ENCODE results near the gene OSBPL3. TPM values are rescaled to one million over a fixed set of nuclear protein-coding genes. Genes with fewer than 3 reads are reported as not detected.

OSBPL3 gene
- total and polyA plus RNA-seq, 10 donors: 10.3 to 33.9 (median 26.8) TPM

DNA sequence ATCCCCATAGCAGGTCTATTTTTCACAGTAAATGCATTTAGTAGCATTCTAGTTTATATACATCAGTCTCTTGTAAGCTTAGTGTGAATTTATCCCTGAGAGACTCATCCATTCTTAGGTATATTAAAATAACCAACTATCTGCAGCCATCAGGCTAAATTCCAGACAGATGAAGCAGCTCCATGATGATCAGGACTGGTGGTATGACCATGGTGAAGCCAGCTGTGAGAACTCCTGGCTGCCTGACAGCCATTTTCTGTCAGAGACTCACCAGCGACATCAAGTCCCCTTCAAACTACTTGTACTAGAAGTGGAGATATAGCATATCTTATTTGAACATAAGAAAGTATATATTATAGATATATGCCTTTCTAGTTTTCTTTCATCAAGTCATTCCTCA lies 152.4 kb downstream of the OSBPL3 start:
- TF ChIP-seq, protein P1, sequence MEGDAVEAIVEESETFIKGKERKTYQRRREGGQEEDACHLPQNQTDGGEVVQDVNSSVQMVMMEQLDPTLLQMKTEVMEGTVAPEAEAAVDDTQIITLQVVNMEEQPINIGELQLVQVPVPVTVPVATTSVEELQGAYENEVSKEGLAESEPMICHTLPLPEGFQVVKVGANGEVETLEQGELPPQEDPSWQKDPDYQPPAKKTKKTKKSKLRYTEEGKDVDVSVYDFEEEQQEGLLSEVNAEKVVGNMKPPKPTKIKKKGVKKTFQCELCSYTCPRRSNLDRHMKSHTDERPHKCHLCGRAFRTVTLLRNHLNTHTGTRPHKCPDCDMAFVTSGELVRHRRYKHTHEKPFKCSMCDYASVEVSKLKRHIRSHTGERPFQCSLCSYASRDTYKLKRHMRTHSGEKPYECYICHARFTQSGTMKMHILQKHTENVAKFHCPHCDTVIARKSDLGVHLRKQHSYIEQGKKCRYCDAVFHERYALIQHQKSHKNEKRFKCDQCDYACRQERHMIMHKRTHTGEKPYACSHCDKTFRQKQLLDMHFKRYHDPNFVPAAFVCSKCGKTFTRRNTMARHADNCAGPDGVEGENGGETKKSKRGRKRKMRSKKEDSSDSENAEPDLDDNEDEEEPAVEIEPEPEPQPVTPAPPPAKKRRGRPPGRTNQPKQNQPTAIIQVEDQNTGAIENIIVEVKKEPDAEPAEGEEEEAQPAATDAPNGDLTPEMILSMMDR (IDR thresholded peaks at IDR 0.05 in 8 of 11, conservative IDR thresholded peaks at IDR 0.05 in 3 of 11): no peak
- TF ChIP-seq POLR2AphosphoS5 (IDR thresholded peaks at IDR 0.05) (no peak), POLR2A (IDR thresholded peaks at IDR 0.05) (no peak)
- peaks cover 6 to 61% (median 31%) of the 10 kb centered on the region in 6 donors for H3K4me1 ChIP-seq
- intact Hi-C loops (cut with DNase I; ENCODE audit: low total_unique reads): no loop called here

DNA sequence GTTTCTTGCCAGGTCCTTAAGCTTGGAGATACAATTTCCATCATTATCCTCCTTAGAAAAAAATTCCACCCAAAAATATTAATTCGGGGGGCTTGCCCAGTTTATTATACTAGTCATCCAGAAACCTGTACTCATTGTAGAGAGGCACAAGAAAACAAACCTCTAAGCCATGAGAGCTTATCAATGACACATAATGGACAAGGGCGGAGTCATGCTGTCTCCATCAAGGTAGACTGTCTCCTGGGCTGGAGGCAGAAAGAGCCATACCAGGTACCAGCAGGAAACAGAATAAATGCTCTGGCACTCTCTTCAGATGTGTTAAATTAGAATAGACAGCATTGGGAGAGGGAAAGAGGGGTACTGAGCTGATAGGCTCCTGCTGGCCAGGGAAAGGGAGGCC lies 153.0 kb downstream of the OSBPL3 start:
- Histone ChIP-seq H3K9me3 (no peaks in the 10 kb centered on the region), H3K4me3 (no peak overlapping the region), H3K27ac (peak overlapping the region in 3 of 8 donors; percentile 4 to 52 (median 43)), H3K27me3 (replicated peaks in 1 of 7) (no peaks in the 10 kb centered on the region), H3K36me3 (peaks cover 0 to 24% (median 0%) of the 10 kb centered on the region in 6 donors), H3K4me1 (peaks cover 6 to 57% (median 27%) of the 10 kb centered on the region in 6 donors)
- DNase-seq: no peak
- WGBS, 5 donors: 85 to 98% (median 90%) methylated on average over 2 of the region's 2 CpGs
- intact Hi-C loops (cut with DNase I; ENCODE audit: low total_unique reads): no loop called here
- TF ChIP-seq POLR2AphosphoS5 (IDR thresholded peaks at IDR 0.05) (no peak), POLR2A (IDR thresholded peaks at IDR 0.05) (no peak)
- TF ChIP-seq, protein P1 (IDR thresholded peaks at IDR 0.05 in 8 of 11, conservative IDR thresholded peaks at IDR 0.05 in 3 of 11): no peak

More for the DNA sequence above, 152.4 kb downstream of the OSBPL3 start:
- 31 to 100% (median 96%) methylated on average over 1 of the region's 1 CpG for WGBS, 5 donors
- H3K36me3 ChIP-seq: peaks cover 0 to 24% (median 0%) of the 10 kb centered on the region in 6 donors
- H3K9me3 ChIP-seq: no peaks in the 10 kb centered on the region
- peak overlapping the region in 1 of 8 donors; percentile 52 for H3K27ac ChIP-seq
- no peak for DNase-seq
- no peak overlapping the region for H3K4me3 ChIP-seq
- H3K27me3 ChIP-seq (replicated peaks in 1 of 7): no peaks in the 10 kb centered on the region

GRCh38 chr7:24826662-24827020 lies 153.3 kb downstream of the OSBPL3 start:
- intact Hi-C loops (cut with DNase I; ENCODE audit: low total_unique reads): no loop called here
- no peak overlapping the region for H3K4me3 ChIP-seq
- peaks cover 0 to 24% (median 0%) of the 10 kb centered on the region in 6 donors for H3K36me3 ChIP-seq
- H3K27me3 ChIP-seq (replicated peaks in 1 of 7): no peaks in the 10 kb centered on the region
- no peak for DNase-seq
- H3K27ac ChIP-seq: peak overlapping the region in 3 of 8 donors; percentile 4 to 52 (median 43)
- 66 to 76% (median 71%) methylated on average over 7 of the region's 7 CpGs for WGBS, 5 donors
- no peaks in the 10 kb centered on the region for H3K9me3 ChIP-seq
- peaks cover 5 to 57% (median 27%) of the 10 kb centered on the region in 6 donors for H3K4me1 ChIP-seq
- TF ChIP-seq, protein P1 (IDR thresholded peaks at IDR 0.05 in 8 of 11, conservative IDR thresholded peaks at IDR 0.05 in 3 of 11): no peak
- TF ChIP-seq POLR2AphosphoS5 (IDR thresholded peaks at IDR 0.05) (no peak), POLR2A (IDR thresholded peaks at IDR 0.05) (no peak)

DNA sequence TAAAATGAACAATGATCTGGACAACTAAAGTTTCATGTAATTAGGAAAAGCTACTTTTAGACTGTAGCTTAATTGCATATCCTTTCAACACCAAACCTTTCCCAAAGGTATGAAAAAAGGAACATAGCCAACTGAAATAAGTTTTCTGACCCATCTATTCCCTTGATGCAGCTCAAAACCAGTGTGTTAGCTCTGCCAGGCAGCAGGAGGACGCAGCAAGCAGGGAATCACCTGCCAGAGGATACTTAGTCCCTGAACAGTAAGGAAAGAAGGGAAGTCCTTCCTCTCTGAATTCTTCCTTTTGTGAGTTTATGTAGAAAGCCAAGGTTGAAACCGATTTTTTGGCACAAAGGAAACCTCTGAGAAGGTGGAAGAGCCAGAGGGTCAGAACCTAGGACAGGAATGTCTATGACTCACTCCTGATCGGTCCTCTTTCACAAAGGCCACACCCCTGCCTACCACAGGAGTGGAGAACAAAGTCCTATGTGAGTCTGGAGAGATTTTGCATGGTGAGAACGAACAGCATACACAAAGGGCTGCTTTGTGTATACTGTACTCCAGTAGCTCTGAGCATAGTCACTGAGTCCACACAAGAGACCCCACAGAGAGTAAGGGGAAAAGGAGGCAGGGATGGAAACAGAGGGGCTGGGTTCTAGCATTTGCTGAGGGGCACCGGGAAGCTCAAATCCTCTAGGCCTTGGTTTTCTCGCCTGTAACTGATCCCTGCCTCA lies 153.9 kb downstream of the OSBPL3 start:
- Histone ChIP-seq H3K36me3 (peaks cover 0 to 24% (median 0%) of the 10 kb centered on the region in 6 donors), H3K27ac (peak overlapping the region in 3 of 8 donors; percentile 4 to 52 (median 43)), H3K27me3 (replicated peaks in 1 of 7) (no peaks in the 10 kb centered on the region), H3K9me3 (no peaks in the 10 kb centered on the region), H3K4me1 (peaks cover 6 to 57% (median 27%) of the 10 kb centered on the region in 6 donors), H3K4me3 (no peak overlapping the region)
- no peak for DNase-seq
- TF ChIP-seq POLR2AphosphoS5 (IDR thresholded peaks at IDR 0.05) (no peak), POLR2A (IDR thresholded peaks at IDR 0.05) (no peak)
- TF ChIP-seq, protein P1 (IDR thresholded peaks at IDR 0.05 in 8 of 11, conservative IDR thresholded peaks at IDR 0.05 in 3 of 11): no peak
- WGBS, 5 donors: 70 to 81% (median 73%) methylated on average over 6 of the region's 6 CpGs
- intact Hi-C loops (cut with DNase I; ENCODE audit: low total_unique reads): no loop called here
